H9 (cell line): Measurements from ENCODE around the gene FLOT2. TPM values are rescaled to one million over a fixed set of nuclear protein-coding genes. Genes with fewer than 3 reads are reported as not detected.

Experiments
- DNase-seq: peaks from one replicate; pipeline ENCODE4 v3.0.0-alpha.2; 2017
- H2AFZ ChIP-seq: one replicate; pipeline ENCODE4 v1.6.1; 2013; ENCODE audit warnings: mild to moderate bottlenecking, low read length, control low read depth, moderate library complexity
- H2AK5ac ChIP-seq: 2 replicates; pipeline ENCODE4 v1.6.1; 2013; ENCODE audit warnings: low read length, control low read depth, mixed read lengths; ENCODE audit not compliant: insufficient read length
- H2BK120ac ChIP-seq: one replicate; pipeline ENCODE4 v1.6.1; 2013; ENCODE audit warnings: low read depth, mild to moderate bottlenecking, low read length, control low read depth, inconsistent platforms; ENCODE audit not compliant: poor library complexity, severe bottlenecking
- H2BK12ac ChIP-seq: 2 replicates; pipeline ENCODE4 v1.6.1; 2013; ENCODE audit warnings: low read length, control low read depth, mixed read lengths, low read depth; ENCODE audit not compliant: insufficient read length
- H2BK15ac ChIP-seq: 2 replicates; pipeline ENCODE4 v1.6.1; 2013; ENCODE audit warnings: low read depth, low read length, control low read depth
- H2BK20ac ChIP-seq: one replicate; pipeline ENCODE4 v1.6.1; 2013; ENCODE audit warnings: low read depth, mild to moderate bottlenecking, low read length, control low read depth, inconsistent platforms; ENCODE audit not compliant: poor library complexity, severe bottlenecking
- H2BK5ac ChIP-seq: 2 replicates; pipeline ENCODE4 v1.6.1; 2013; ENCODE audit warnings: low read length, control low read depth, mixed read lengths; ENCODE audit not compliant: insufficient read length
- H3K14ac ChIP-seq: 2 replicates; pipeline ENCODE4 v1.6.1; 2013; ENCODE audit warnings: low read length, control low read depth; ENCODE audit not compliant: insufficient read depth
- H3K18ac ChIP-seq: 2 replicates; pipeline ENCODE4 v1.6.1; 2013; ENCODE audit warnings: low read depth, mild to moderate bottlenecking, mixed read lengths, low read length, control low read depth; ENCODE audit not compliant: insufficient read length
- H3K23ac ChIP-seq: 2 replicates; pipeline ENCODE4 v1.6.1; 2013; ENCODE audit warnings: low read length, control low read depth, mixed read lengths, low read depth; ENCODE audit not compliant: insufficient read length
- H3K23me2 ChIP-seq: 2 replicates; pipeline ENCODE4 v1.6.1; 2013; ENCODE audit warnings: low read depth, mild to moderate bottlenecking, mixed read lengths, low read length, control low read depth; ENCODE audit not compliant: insufficient read length, poor library complexity, severe bottlenecking
- H3K27ac ChIP-seq: 2 replicates; pipeline ENCODE4 v1.5.1; 2013; ENCODE audit warnings: low read length, control low read depth, mixed read lengths, low read depth; ENCODE audit not compliant: insufficient read length
- H3K27me3 ChIP-seq: 2 replicates; pipeline ENCODE4 v1.6.1; 2013; ENCODE audit warnings: low read length, control low read depth, inconsistent platforms; ENCODE audit not compliant: insufficient read depth
- H3K4ac ChIP-seq: 2 replicates; pipeline ENCODE4 v1.6.1; 2013; ENCODE audit warnings: low read depth, mild to moderate bottlenecking, control low read depth, inconsistent platforms, low read length, moderate library complexity
- H3K4me1 ChIP-seq: 2 replicates; pipeline ENCODE4 v1.6.1; 2013; ENCODE audit warnings: low read length, control low read depth, inconsistent platforms; ENCODE audit not compliant: insufficient read depth
- H3K4me2 ChIP-seq: 2 replicates; pipeline ENCODE4 v1.6.1; 2013; ENCODE audit warnings: low read length, control low read depth, mixed read lengths; ENCODE audit not compliant: insufficient read length, insufficient read depth
- H3K56ac ChIP-seq: 2 replicates; pipeline ENCODE4 v1.6.1; 2013; ENCODE audit warnings: low read depth, mild to moderate bottlenecking, mixed read lengths, low read length, control low read depth; ENCODE audit not compliant: insufficient read length
- H3K79me1 ChIP-seq: 2 replicates; pipeline ENCODE4 v1.6.1; 2013; ENCODE audit warnings: low read depth, mild to moderate bottlenecking, moderate library complexity, low read length, control low read depth, inconsistent platforms; ENCODE audit not compliant: insufficient read depth, poor library complexity, severe bottlenecking
- H3K79me2 ChIP-seq: 2 replicates; pipeline ENCODE4 v1.6.1; 2013; ENCODE audit warnings: low read length, control low read depth, inconsistent platforms; ENCODE audit not compliant: insufficient read depth
- H3K9ac ChIP-seq: 2 replicates; pipeline ENCODE4 v1.6.1; 2013; ENCODE audit warnings: low read length, control low read depth, mixed read lengths; ENCODE audit not compliant: insufficient read length; ENCODE audit errors: extremely low read depth
- H3K9me3 ChIP-seq: one replicate; pipeline ENCODE4 v1.6.1; 2013; ENCODE audit warnings: low read depth, low read length, inconsistent platforms; ENCODE audit not compliant: control insufficient read depth
- H3T11ph ChIP-seq: one replicate; pipeline ENCODE4 v1.6.1; 2013; ENCODE audit warnings: mild to moderate bottlenecking, low read length, control low read depth, inconsistent platforms
- H4K20me1 ChIP-seq: one replicate; pipeline ENCODE4 v1.6.1; 2013; ENCODE audit not compliant: control insufficient read depth, insufficient read length, insufficient read depth
- H4K5ac ChIP-seq: 2 replicates; pipeline ENCODE4 v1.6.1; 2013; ENCODE audit warnings: low read depth, mild to moderate bottlenecking, mixed read lengths, low read length, control low read depth; ENCODE audit not compliant: insufficient read length
- H4K8ac ChIP-seq: replicated peaks from 2 replicates; pipeline ENCODE4 v1.6.1; 2013; ENCODE audit warnings: low read length, control low read depth, mixed read lengths, low read depth; ENCODE audit not compliant: insufficient read length
- H4K91ac ChIP-seq: 2 replicates; pipeline ENCODE4 v1.6.1; 2013; ENCODE audit warnings: low read depth, mild to moderate bottlenecking, moderate library complexity, mixed read lengths, low read length, control low read depth; ENCODE audit not compliant: insufficient read length
- H3K27ac Mint-ChIP-seq, 3 experiments: 2 replicates in 2 of 3; 3 replicates in 1 of 3; pipeline ENCODE4 v1.8.0; 2020 to 2021; ENCODE audit warnings: mixed read lengths in 3 of 3, mild to moderate bottlenecking in 1 of 3, moderate library complexity in 1 of 3
- H3K27me3 Mint-ChIP-seq: 2 replicates; pipeline ENCODE4 v1.8.0; 2021; ENCODE audit warnings: low read depth, mild to moderate bottlenecking, moderate library complexity, mixed read lengths
- H3K36me3 Mint-ChIP-seq, 3 experiments: 2 replicates in 2 of 3; 3 replicates in 1 of 3; pipeline ENCODE4 v1.8.0; 2020 to 2021; ENCODE audit warnings: low read depth in 3 of 3, mixed read lengths in 3 of 3; ENCODE audit not compliant: insufficient read depth in 1 of 3
- H3K4me1 Mint-ChIP-seq, 2 experiments: 2 replicates each; pipeline ENCODE4 v1.8.0; 2020; ENCODE audit warnings: mixed read lengths in 2 of 2
- H3K4me3 Mint-ChIP-seq, 2 experiments: 2 replicates in 1 of 2; 3 replicates in 1 of 2; pipeline ENCODE4 v1.8.0; 2020 to 2021; ENCODE audit warnings: mild to moderate bottlenecking in 2 of 2, mixed read lengths in 2 of 2, moderate library complexity in 1 of 2
- H3K9me3 Mint-ChIP-seq, 2 experiments: 2 replicates in 1 of 2; 3 replicates in 1 of 2; pipeline ENCODE4 v1.8.0; 2020; ENCODE audit warnings: mild to moderate bottlenecking in 2 of 2, mixed read lengths in 2 of 2, moderate library complexity in 1 of 2
- CTCF ChIP-seq: fragments of 200-600 bp; sonication (generic); conservative IDR thresholded peaks from 3 replicates; pipeline ENCODE4 v1.8.0; 2021; ENCODE audit warnings: antibody characterized with exemption, mild to moderate bottlenecking
- WGBS: extraction: QIAGEN DNeasy Blood & Tissue Kit; methylation state at CpG from one replicate; pipeline ENCODE4 v1.1.7; 2013; ENCODE audit warnings: missing lambda C conversion rate, low lambda C conversion rate, mixed read lengths; ENCODE audit not compliant: insufficient read length; ENCODE audit errors: extremely low coverage; 5-methylcytosine and 5-hydroxymethylcytosine counted together
- total RNA-seq: library from RNA; stranded (reverse); gene quantifications from 2 replicates; pipeline ENCODE4 v1.2.1, GENCODE V29; 2021

The FLOT2 gene
- total RNA-seq, 1 experiment from 2014 or later: 173 TPM

- no peak overlapping the region for H2BK120ac ChIP-seq
- Mint-ChIP-seq H3K36me3 (peaks cover 11 to 42% (median 42%) of the 10 kb centered on the region in 3 experiments; a peak in 6 of 7 replicates), H3K4me1 (peaks cover 50 to 52% of the 10 kb centered on the region in 2 experiments), H3K9me3 (no peaks in the 10 kb centered on the region), H3K4me3 (no peak overlapping the region; a peak in 1 of 5 replicates), H3K27ac (peak overlapping the region in 2 of 3 experiments; percentile 16 to 56; a peak in 3 of 7 replicates), H3K27me3 (no peaks in the 10 kb centered on the region)
- H2AFZ ChIP-seq: no peak overlapping the region
- H4K5ac ChIP-seq: no peak overlapping the region
- no CpG with 5 or more reads among the region's 3 CpGs for WGBS
- H3K14ac ChIP-seq: no peak overlapping the region
- DNase-seq: no peak
- no peak overlapping the region for H2BK20ac ChIP-seq
- TF ChIP-seq CTCF: no peak
- no peaks in the 10 kb centered on the region for H4K20me1 ChIP-seq
- H4K91ac ChIP-seq: no peak overlapping the region
- H2BK15ac ChIP-seq: no peak overlapping the region
- no peak overlapping the region for H3T11ph ChIP-seq
- no peaks in the 10 kb centered on the region for H3K27me3 ChIP-seq
- peaks cover 9% of the 10 kb centered on the region; the same call in 1 of the 2 replicates for H3K4me1 ChIP-seq
- H4K8ac ChIP-seq: no peak overlapping the region
- H3K4ac ChIP-seq: no peak overlapping the region
- no peak overlapping the region for H2BK5ac ChIP-seq
- no peak overlapping the region for H3K4me2 ChIP-seq
- no peaks in the 10 kb centered on the region for H3K9me3 ChIP-seq
- H3K56ac ChIP-seq: no peak overlapping the region
- no peak overlapping the region for H3K27ac ChIP-seq
- H3K23me2 ChIP-seq: no peaks in the 10 kb centered on the region
- no peak overlapping the region for H3K18ac ChIP-seq
- H2AK5ac ChIP-seq: no peak overlapping the region
- no peak overlapping the region for H3K9ac ChIP-seq
- H3K79me2 ChIP-seq: peaks cover 58% of the 10 kb centered on the region; the same call in 1 of the 2 replicates
- H3K79me1 ChIP-seq: peaks cover 12% of the 10 kb centered on the region
- no peak overlapping the region for H3K23ac ChIP-seq
- H2BK12ac ChIP-seq: no peak overlapping the region
Measured at GRCh38 chr17:28940675-28941074, 43.1 kb upstream of the FLOT2 start.
